GM23338 (cell line): ENCODE measurements around the gene RCE1.

Experiments used
- CREB1 ChIP-seq: fragments of 250-450 bp; sonication (Bioruptor Pico); IDR thresholded peaks from 2 replicates; pipeline ENCODE4 v1.5.0; 2020; ENCODE audit warnings: low read depth, mild to moderate bottlenecking, moderate library complexity
- EZH2 ChIP-seq: fragments of 200-600 bp; sonication (generic); IDR thresholded peaks from one replicate; pipeline ENCODE4 v1.8.0; 2017; ENCODE audit warnings: antibody characterized with exemption, mild to moderate bottlenecking, low read depth; ENCODE audit not compliant: unreplicated experiment
- EZH2phosphoT487 ChIP-seq: fragments of 200-600 bp; sonication (generic); IDR thresholded peaks from one replicate; pipeline ENCODE4 v1.8.1; 2018; ENCODE audit warnings: antibody characterized with exemption; ENCODE audit not compliant: unreplicated experiment
- JUNB ChIP-seq: IDR thresholded peaks from one replicate; pipeline ENCODE4 v1.6.1; 2016; ENCODE audit warnings: antibody characterized with exemption; ENCODE audit not compliant: unreplicated experiment
- NANOG ChIP-seq: IDR thresholded peaks from 2 replicates; pipeline ENCODE4 v1.6.1; 2016; ENCODE audit warnings: antibody characterized with exemption, borderline replicate concordance
- POLR2AphosphoS5 ChIP-seq: IDR thresholded peaks from 2 replicates; pipeline ENCODE4 v1.6.1; 2016; ENCODE audit warnings: antibody characterized with exemption, low read depth
- STAT1 ChIP-seq: IDR thresholded peaks from one replicate; pipeline ENCODE4 v1.6.1; 2016; ENCODE audit warnings: antibody characterized with exemption; ENCODE audit not compliant: unreplicated experiment
- ZNF114 ChIP-seq: fragments of 250-450 bp; sonication (Bioruptor Pico); IDR thresholded peaks from 2 replicates; pipeline ENCODE4 v1.5.0; 2020; ENCODE audit warnings: mild to moderate bottlenecking, moderate library complexity
- TF ChIP-seq, protein P1 (sequence below), 2 experiments: fragments of 200-600 bp in 1 of 2; sonication (generic) in 1 of 2; conservative IDR thresholded peaks; 2 replicates each; pipeline versions ENCODE4 v1.5.1 to v1.6.1; 2016 to 2017; ENCODE audit warnings: antibody characterized with exemption in 2 of 2, low read depth in 2 of 2, mild to moderate bottlenecking in 2 of 2, moderate library complexity in 1 of 2
- TF ChIP-seq, protein P2 (sequence below): fragments of 250-450 bp; sonication (Bioruptor Pico); IDR thresholded peaks from 2 replicates; pipeline ENCODE4 v1.5.0; 2020; ENCODE audit warnings: mild to moderate bottlenecking, moderate library complexity
- TF ChIP-seq, protein P3 (sequence below): IDR thresholded peaks from one replicate; pipeline ENCODE4 v1.6.1; 2018; ENCODE audit warnings: antibody characterized with exemption; ENCODE audit not compliant: unreplicated experiment

DNA sequence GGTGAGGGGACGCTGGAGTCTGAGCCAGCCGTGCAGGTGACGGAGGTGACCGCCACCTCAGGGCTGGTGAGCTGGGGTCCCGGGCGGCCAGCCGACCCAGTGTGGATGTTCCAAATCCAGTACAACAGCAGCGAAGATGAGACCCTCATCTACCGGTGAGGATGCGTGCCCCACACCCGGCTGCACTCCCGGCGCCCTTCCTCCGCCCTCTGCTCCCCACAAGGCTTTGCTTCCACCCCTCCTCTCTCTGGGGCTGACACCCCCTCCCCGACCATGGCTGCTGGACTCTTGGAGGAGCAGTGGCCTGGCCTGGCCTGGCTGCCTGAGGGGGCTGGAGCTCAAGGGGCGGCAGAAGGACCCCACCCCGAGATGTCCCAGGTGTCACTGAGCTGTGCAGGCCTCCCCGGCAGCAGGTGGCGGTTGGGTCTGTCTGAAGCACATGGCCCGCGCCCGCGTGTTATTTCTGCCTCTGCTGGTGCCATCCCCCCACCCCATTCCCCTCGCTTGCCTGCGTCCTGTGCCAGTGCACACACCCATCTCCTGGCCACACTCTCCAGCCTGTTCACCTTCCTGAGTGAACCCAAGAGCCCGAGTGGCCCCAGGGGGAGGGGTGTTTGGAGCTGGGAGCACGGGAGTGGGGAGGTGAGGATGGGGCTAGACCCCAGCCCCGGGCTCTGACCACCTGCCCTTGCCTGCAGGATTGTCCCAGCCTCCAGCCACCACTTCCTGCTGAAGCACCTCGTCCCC is 15.9 kb downstream of the RCE1 start:
- TF ChIP-seq, protein P1, sequence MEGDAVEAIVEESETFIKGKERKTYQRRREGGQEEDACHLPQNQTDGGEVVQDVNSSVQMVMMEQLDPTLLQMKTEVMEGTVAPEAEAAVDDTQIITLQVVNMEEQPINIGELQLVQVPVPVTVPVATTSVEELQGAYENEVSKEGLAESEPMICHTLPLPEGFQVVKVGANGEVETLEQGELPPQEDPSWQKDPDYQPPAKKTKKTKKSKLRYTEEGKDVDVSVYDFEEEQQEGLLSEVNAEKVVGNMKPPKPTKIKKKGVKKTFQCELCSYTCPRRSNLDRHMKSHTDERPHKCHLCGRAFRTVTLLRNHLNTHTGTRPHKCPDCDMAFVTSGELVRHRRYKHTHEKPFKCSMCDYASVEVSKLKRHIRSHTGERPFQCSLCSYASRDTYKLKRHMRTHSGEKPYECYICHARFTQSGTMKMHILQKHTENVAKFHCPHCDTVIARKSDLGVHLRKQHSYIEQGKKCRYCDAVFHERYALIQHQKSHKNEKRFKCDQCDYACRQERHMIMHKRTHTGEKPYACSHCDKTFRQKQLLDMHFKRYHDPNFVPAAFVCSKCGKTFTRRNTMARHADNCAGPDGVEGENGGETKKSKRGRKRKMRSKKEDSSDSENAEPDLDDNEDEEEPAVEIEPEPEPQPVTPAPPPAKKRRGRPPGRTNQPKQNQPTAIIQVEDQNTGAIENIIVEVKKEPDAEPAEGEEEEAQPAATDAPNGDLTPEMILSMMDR (conservative IDR thresholded peaks at IDR 0.05; ENCODE audit: low read depth in 2 of 2) = no peak
- no peak for TF ChIP-seq NANOG
- no peak for TF ChIP-seq EZH2phosphoT487
- TF ChIP-seq POLR2AphosphoS5 = no peak
- TF ChIP-seq, protein P2, sequence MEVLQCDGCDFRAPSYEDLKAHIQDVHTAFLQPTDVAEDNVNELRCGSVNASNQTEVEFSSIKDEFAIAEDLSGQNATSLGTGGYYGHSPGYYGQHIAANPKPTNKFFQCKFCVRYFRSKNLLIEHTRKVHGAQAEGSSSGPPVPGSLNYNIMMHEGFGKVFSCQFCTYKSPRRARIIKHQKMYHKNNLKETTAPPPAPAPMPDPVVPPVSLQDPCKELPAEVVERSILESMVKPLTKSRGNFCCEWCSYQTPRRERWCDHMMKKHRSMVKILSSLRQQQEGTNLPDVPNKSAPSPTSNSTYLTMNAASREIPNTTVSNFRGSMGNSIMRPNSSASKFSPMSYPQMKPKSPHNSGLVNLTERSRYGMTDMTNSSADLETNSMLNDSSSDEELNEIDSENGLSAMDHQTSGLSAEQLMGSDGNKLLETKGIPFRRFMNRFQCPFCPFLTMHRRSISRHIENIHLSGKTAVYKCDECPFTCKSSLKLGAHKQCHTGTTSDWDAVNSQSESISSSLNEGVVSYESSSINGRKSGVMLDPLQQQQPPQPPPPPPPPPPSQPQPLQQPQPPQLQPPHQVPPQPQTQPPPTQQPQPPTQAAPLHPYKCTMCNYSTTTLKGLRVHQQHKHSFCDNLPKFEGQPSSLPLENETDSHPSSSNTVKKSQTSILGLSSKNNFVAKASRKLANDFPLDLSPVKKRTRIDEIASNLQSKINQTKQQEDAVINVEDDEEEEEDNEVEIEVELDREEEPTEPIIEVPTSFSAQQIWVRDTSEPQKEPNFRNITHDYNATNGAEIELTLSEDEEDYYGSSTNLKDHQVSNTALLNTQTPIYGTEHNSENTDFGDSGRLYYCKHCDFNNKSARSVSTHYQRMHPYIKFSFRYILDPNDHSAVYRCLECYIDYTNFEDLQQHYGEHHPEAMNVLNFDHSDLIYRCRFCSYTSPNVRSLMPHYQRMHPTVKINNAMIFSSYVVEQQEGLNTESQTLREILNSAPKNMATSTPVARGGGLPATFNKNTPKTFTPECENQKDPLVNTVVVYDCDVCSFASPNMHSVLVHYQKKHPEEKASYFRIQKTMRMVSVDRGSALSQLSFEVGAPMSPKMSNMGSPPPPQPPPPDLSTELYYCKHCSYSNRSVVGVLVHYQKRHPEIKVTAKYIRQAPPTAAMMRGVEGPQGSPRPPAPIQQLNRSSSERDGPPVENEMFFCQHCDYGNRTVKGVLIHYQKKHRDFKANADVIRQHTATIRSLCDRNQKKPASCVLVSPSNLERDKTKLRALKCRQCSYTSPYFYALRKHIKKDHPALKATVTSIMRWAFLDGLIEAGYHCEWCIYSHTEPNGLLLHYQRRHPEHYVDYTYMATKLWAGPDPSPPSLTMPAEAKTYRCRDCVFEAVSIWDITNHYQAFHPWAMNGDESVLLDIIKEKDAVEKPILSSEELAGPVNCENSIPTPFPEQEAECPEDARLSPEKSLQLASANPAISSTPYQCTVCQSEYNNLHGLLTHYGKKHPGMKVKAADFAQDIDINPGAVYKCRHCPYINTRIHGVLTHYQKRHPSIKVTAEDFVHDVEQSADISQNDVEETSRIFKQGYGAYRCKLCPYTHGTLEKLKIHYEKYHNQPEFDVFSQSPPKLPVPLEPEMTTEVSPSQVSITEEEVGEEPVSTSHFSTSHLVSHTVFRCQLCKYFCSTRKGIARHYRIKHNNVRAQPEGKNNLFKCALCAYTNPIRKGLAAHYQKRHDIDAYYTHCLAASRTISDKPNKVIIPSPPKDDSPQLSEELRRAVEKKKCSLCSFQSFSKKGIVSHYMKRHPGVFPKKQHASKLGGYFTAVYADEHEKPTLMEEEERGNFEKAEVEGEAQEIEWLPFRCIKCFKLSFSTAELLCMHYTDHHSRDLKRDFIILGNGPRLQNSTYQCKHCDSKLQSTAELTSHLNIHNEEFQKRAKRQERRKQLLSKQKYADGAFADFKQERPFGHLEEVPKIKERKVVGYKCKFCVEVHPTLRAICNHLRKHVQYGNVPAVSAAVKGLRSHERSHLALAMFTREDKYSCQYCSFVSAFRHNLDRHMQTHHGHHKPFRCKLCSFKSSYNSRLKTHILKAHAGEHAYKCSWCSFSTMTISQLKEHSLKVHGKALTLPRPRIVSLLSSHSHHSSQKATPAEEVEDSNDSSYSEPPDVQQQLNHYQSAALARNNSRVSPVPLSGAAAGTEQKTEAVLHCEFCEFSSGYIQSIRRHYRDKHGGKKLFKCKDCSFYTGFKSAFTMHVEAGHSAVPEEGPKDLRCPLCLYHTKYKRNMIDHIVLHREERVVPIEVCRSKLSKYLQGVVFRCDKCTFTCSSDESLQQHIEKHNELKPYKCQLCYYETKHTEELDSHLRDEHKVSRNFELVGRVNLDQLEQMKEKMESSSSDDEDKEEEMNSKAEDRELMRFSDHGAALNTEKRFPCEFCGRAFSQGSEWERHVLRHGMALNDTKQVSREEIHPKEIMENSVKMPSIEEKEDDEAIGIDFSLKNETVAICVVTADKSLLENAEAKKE = no peak
- no peak for TF ChIP-seq ZNF114 (CRISPR knock-in tag)
- TF ChIP-seq EZH2 = no peak
- TF ChIP-seq, protein P3, sequence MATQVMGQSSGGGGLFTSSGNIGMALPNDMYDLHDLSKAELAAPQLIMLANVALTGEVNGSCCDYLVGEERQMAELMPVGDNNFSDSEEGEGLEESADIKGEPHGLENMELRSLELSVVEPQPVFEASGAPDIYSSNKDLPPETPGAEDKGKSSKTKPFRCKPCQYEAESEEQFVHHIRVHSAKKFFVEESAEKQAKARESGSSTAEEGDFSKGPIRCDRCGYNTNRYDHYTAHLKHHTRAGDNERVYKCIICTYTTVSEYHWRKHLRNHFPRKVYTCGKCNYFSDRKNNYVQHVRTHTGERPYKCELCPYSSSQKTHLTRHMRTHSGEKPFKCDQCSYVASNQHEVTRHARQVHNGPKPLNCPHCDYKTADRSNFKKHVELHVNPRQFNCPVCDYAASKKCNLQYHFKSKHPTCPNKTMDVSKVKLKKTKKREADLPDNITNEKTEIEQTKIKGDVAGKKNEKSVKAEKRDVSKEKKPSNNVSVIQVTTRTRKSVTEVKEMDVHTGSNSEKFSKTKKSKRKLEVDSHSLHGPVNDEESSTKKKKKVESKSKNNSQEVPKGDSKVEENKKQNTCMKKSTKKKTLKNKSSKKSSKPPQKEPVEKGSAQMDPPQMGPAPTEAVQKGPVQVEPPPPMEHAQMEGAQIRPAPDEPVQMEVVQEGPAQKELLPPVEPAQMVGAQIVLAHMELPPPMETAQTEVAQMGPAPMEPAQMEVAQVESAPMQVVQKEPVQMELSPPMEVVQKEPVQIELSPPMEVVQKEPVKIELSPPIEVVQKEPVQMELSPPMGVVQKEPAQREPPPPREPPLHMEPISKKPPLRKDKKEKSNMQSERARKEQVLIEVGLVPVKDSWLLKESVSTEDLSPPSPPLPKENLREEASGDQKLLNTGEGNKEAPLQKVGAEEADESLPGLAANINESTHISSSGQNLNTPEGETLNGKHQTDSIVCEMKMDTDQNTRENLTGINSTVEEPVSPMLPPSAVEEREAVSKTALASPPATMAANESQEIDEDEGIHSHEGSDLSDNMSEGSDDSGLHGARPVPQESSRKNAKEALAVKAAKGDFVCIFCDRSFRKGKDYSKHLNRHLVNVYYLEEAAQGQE = no peak
- no peak for TF ChIP-seq STAT1
- no peak for TF ChIP-seq CREB1
- no peak for TF ChIP-seq JUNB
